ENCODE results near the gene LURAP1L. TPM values are rescaled to one million over a fixed set of nuclear protein-coding genes. Genes with fewer than 3 reads are reported as not detected.
A peak's percentile ranks its signal among the peaks of the same experiment; 100 is the strongest.

The LURAP1L gene
- total and polyA plus RNA-seq, 10 donors = 5.6 to 34.0 (median 12.8) TPM

DNA sequence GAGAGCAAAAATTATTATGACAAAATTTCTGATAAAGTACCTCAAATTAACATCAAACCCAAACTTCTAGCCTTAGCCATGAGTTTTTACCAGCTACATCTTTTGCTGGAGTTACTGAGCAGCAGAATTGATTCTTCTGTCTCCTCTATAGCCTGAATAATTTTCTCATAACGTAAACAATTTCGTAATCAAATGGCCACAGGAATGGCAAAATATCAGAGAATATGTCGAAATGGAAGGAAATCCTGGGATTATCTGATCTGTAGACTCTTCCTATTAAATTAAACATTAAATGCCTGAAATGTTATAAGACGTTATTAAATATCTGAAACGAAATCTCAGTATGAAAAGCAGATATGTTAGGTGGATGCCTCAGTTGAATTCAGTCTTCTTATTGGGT, 41.1 kb downstream of the LURAP1L start:
- H3K27me3 ChIP-seq (replicated peaks in 1 of 7) = no peaks in the 10 kb centered on the region
- intact Hi-C loops (cut with DNase I; ENCODE audit: low total_unique reads) = no loop called here
- no peak for DNase-seq
- no peak overlapping the region for H3K27ac ChIP-seq
- no peaks in the 10 kb centered on the region for H3K9me3 ChIP-seq
- peaks cover 0 to 14% (median 2%) of the 10 kb centered on the region in 6 donors for H3K4me1 ChIP-seq
- H3K36me3 ChIP-seq = no peaks in the 10 kb centered on the region
- no peak overlapping the region for H3K4me3 ChIP-seq
- TF ChIP-seq CTCF (IDR thresholded peaks at IDR 0.05 in 8 of 11, conservative IDR thresholded peaks at IDR 0.05 in 3 of 11) (no peak), POLR2AphosphoS5 (IDR thresholded peaks at IDR 0.05) (no peak), POLR2A (IDR thresholded peaks at IDR 0.05) (no peak)
- WGBS, 5 donors = 74 to 89% (median 80%) methylated on average over 5 of the region's 5 CpGs

GRCh38 chr9:12816656-12817101, 41.9 kb downstream of the LURAP1L start:
- no peak for DNase-seq
- Histone ChIP-seq H3K27ac (no peak overlapping the region), H3K27me3 (replicated peaks in 1 of 7) (no peaks in the 10 kb centered on the region), H3K9me3 (no peaks in the 10 kb centered on the region), H3K4me1 (peaks cover 0 to 14% (median 2%) of the 10 kb centered on the region in 6 donors), H3K36me3 (no peaks in the 10 kb centered on the region), H3K4me3 (no peak overlapping the region)
- TF ChIP-seq POLR2A (IDR thresholded peaks at IDR 0.05) (no peak), CTCF (IDR thresholded peaks at IDR 0.05 in 8 of 11, conservative IDR thresholded peaks at IDR 0.05 in 3 of 11) (no peak), POLR2AphosphoS5 (IDR thresholded peaks at IDR 0.05) (no peak)
- WGBS, 5 donors = 87 to 96% (median 91%) methylated on average over 3 of the region's 3 CpGs
- intact Hi-C loops (cut with DNase I; ENCODE audit: low total_unique reads) = no loop called here

DNA sequence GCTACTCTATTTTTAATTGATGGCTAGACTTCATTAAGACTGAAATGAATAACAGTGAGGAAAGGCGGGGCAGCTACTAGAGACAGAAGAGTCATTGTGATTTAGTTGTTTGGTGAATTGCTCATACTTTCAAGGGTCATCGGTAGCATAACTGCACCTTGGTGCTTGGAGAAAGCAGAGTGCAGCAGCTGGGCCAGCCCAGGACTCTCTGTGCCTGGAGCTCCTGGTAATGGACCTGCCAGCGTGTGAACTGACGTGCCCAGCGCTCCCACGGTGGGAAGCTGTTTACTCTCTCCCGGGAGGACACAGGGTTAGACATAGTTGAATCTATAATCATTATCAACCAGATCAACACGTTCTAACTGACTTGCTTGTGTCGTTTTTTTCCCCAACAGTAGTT, 42.9 kb downstream of the LURAP1L start:
- intact Hi-C loops (cut with DNase I; ENCODE audit: low total_unique reads) = no loop called here
- Histone ChIP-seq H3K4me3 (no peak overlapping the region), H3K4me1 (peaks cover 0 to 14% (median 2%) of the 10 kb centered on the region in 6 donors), H3K36me3 (no peaks in the 10 kb centered on the region), H3K27ac (peak overlapping the region in 5 of 8 donors; percentile 12 to 34 (median 29)), H3K9me3 (no peaks in the 10 kb centered on the region), H3K27me3 (replicated peaks in 1 of 7) (no peaks in the 10 kb centered on the region)
- TF ChIP-seq POLR2A (IDR thresholded peaks at IDR 0.05) (no peak), CTCF (IDR thresholded peaks at IDR 0.05 in 8 of 11, conservative IDR thresholded peaks at IDR 0.05 in 3 of 11) (no peak), POLR2AphosphoS5 (IDR thresholded peaks at IDR 0.05) (no peak)
- 73 to 83% (median 82%) methylated on average over 9 of the region's 9 CpGs for WGBS, 5 donors
- no peak for DNase-seq

DNA sequence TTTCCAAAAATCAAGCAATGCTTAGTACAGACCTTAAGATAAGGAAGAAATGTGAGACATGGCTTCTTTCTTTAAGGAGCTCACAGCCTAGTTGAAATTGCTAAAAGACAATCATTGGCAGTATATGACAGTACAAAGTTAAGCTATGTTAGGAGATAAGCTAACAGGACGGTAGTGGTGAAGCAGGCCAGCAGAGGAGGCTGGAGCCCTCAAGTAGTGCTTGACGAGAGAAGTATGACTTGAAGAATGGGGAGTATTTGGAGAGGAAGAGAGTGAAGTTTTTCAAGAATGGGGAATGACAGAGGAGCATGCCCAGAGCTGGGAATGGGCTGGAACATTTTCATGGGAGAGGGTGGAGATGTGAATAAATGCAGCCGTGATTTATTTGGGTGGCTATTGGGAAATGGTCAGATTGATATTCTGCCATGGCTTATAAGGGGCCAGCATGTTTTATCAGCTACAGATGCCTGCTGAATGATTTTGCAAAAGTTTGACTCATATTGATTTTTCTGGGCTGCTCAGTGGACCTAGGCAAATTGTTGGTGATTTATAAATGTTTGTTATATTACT, 43.7 kb downstream of the LURAP1L start:
- Histone ChIP-seq H3K27ac (peak overlapping the region in 4 of 8 donors; percentile 12 to 34 (median 20)), H3K9me3 (no peaks in the 10 kb centered on the region), H3K36me3 (no peaks in the 10 kb centered on the region), H3K4me1 (peaks cover 0 to 14% (median 2%) of the 10 kb centered on the region in 6 donors), H3K27me3 (replicated peaks in 1 of 7) (no peaks in the 10 kb centered on the region), H3K4me3 (no peak overlapping the region)
- 56 to 78% (median 71%) methylated on average over 3 of the region's 3 CpGs for WGBS, 5 donors
- no peak for DNase-seq
- TF ChIP-seq CTCF (IDR thresholded peaks at IDR 0.05 in 8 of 11, conservative IDR thresholded peaks at IDR 0.05 in 3 of 11) (no peak), POLR2A (IDR thresholded peaks at IDR 0.05) (no peak), POLR2AphosphoS5 (IDR thresholded peaks at IDR 0.05) (no peak)
- intact Hi-C loops (cut with DNase I; ENCODE audit: low total_unique reads) = no loop called here
